ENCODE data around the gene FAM120A.
"Not testable (repeated sequence)": the region's sequence is repeated elsewhere in the genome, so short reads cannot be mapped to it uniquely, and the experiment has no call there.

FAM120A gene

GRCh38 chr9:93431539-93432105 is 19.9 kb upstream of the FAM120A start:
- Histone ChIP-seq H3K4me3 (ENCODE audit: low read depth in 1 of 2, low read length in 2 of 2) (no peak overlapping the region), H3K9ac (ENCODE audit: low read depth in 1 of 2, low read length in 2 of 2) (no peak overlapping the region), H3K4me1 (ENCODE audit: control insufficient read depth in 1 of 2, insufficient read depth in 2 of 2, low read length in 2 of 2) (peaks cover 6 to 7% of the 10 kb centered on the region in 2 donors), H3K27ac (ENCODE audit: low read depth, low read length) (no peak overlapping the region), H3K36me3 (ENCODE audit: control insufficient read depth in 1 of 2, insufficient read depth in 2 of 2, low read length in 2 of 2) (no peaks in the 10 kb centered on the region), H3K27me3 (ENCODE audit: control insufficient read depth in 1 of 2, insufficient read depth in 2 of 2, low read length in 2 of 2) (no peaks in the 10 kb centered on the region), H3K9me3 (ENCODE audit: control insufficient read depth in 1 of 2, low read length in 2 of 2) (no peaks in the 10 kb centered on the region)

- Histone ChIP-seq H3K9ac (ENCODE audit: low read depth in 1 of 2, low read length in 2 of 2) (no peak overlapping the region), H3K27ac (ENCODE audit: low read depth, low read length) (no peak overlapping the region), H3K4me3 (ENCODE audit: low read depth in 1 of 2, low read length in 2 of 2) (no peak overlapping the region), H3K4me1 (ENCODE audit: control insufficient read depth in 1 of 2, insufficient read depth in 2 of 2, low read length in 2 of 2) (peaks cover 6 to 7% of the 10 kb centered on the region in 2 donors), H3K27me3 (ENCODE audit: control insufficient read depth in 1 of 2, insufficient read depth in 2 of 2, low read length in 2 of 2) (no peaks in the 10 kb centered on the region), H3K36me3 (ENCODE audit: control insufficient read depth in 1 of 2, insufficient read depth in 2 of 2, low read length in 2 of 2) (no peaks in the 10 kb centered on the region), H3K9me3 (ENCODE audit: control insufficient read depth in 1 of 2, low read length in 2 of 2) (no peaks in the 10 kb centered on the region)
Observed at GRCh38 chr9:93432964-93433363, 18.5 kb upstream of the FAM120A start.

GRCh38 chr9:93434056-93434455 is 17.4 kb upstream of the FAM120A start:
- no peaks in the 10 kb centered on the region for H3K27me3 ChIP-seq (ENCODE audit: control insufficient read depth in 1 of 2, insufficient read depth in 2 of 2, low read length in 2 of 2)
- H3K27ac ChIP-seq (ENCODE audit: low read depth, low read length) = no peak overlapping the region
- peaks cover 6 to 7% of the 10 kb centered on the region in 2 donors for H3K4me1 ChIP-seq (ENCODE audit: control insufficient read depth in 1 of 2, insufficient read depth in 2 of 2, low read length in 2 of 2)
- no peak overlapping the region for H3K4me3 ChIP-seq (ENCODE audit: low read depth in 1 of 2, low read length in 2 of 2)
- H3K9ac ChIP-seq (ENCODE audit: low read depth in 1 of 2, low read length in 2 of 2) = no peak overlapping the region
- no peaks in the 10 kb centered on the region for H3K36me3 ChIP-seq (ENCODE audit: control insufficient read depth in 1 of 2, insufficient read depth in 2 of 2, low read length in 2 of 2)
- H3K9me3 ChIP-seq (ENCODE audit: control insufficient read depth in 1 of 2, low read length in 2 of 2) = no peaks in the 10 kb centered on the region

- no peaks in the 10 kb centered on the region for H3K9me3 ChIP-seq (ENCODE audit: control insufficient read depth in 1 of 2, low read length in 2 of 2)
- H3K27me3 ChIP-seq (ENCODE audit: control insufficient read depth in 1 of 2, insufficient read depth in 2 of 2, low read length in 2 of 2) = no peaks in the 10 kb centered on the region
- no peak overlapping the region for H3K27ac ChIP-seq (ENCODE audit: low read depth, low read length)
- peaks cover 6 to 7% of the 10 kb centered on the region in 2 donors for H3K4me1 ChIP-seq (ENCODE audit: control insufficient read depth in 1 of 2, insufficient read depth in 2 of 2, low read length in 2 of 2)
- no peak overlapping the region for H3K9ac ChIP-seq (ENCODE audit: low read depth in 1 of 2, low read length in 2 of 2)
- no peaks in the 10 kb centered on the region for H3K36me3 ChIP-seq (ENCODE audit: control insufficient read depth in 1 of 2, insufficient read depth in 2 of 2, low read length in 2 of 2)
- no peak overlapping the region for H3K4me3 ChIP-seq (ENCODE audit: low read depth in 1 of 2, low read length in 2 of 2)
Observed at GRCh38 chr9:93435386-93435785, 16.1 kb upstream of the FAM120A start.

GRCh38 chr9:93436218-93436617 is 15.3 kb upstream of the FAM120A start:
- no peak overlapping the region for H3K27ac ChIP-seq (ENCODE audit: low read depth, low read length)
- no peaks in the 10 kb centered on the region for H3K27me3 ChIP-seq (ENCODE audit: control insufficient read depth in 1 of 2, insufficient read depth in 2 of 2, low read length in 2 of 2)
- no peaks in the 10 kb centered on the region for H3K9me3 ChIP-seq (ENCODE audit: control insufficient read depth in 1 of 2, low read length in 2 of 2)
- peaks cover 6 to 7% of the 10 kb centered on the region in 2 donors for H3K4me1 ChIP-seq (ENCODE audit: control insufficient read depth in 1 of 2, insufficient read depth in 2 of 2, low read length in 2 of 2)
- no peak overlapping the region for H3K4me3 ChIP-seq (ENCODE audit: low read depth in 1 of 2, low read length in 2 of 2)
- no peak overlapping the region for H3K9ac ChIP-seq (ENCODE audit: low read depth in 1 of 2, low read length in 2 of 2)
- no peaks in the 10 kb centered on the region for H3K36me3 ChIP-seq (ENCODE audit: control insufficient read depth in 1 of 2, insufficient read depth in 2 of 2, low read length in 2 of 2)

GRCh38 chr9:93436655-93437407 is 14.7 kb upstream of the FAM120A start:
- H3K36me3 ChIP-seq (ENCODE audit: control insufficient read depth in 1 of 2, insufficient read depth in 2 of 2, low read length in 2 of 2) = no peaks in the 10 kb centered on the region
- no peaks in the 10 kb centered on the region for H3K27me3 ChIP-seq (ENCODE audit: control insufficient read depth in 1 of 2, insufficient read depth in 2 of 2, low read length in 2 of 2)
- H3K27ac ChIP-seq (ENCODE audit: low read depth, low read length) = no peak overlapping the region

GRCh38 chr9:93437996-93438395 is 13.5 kb upstream of the FAM120A start:
- Histone ChIP-seq H3K36me3 (ENCODE audit: control insufficient read depth in 1 of 2, insufficient read depth in 2 of 2, low read length in 2 of 2) (no peaks in the 10 kb centered on the region), H3K4me1 (ENCODE audit: control insufficient read depth in 1 of 2, insufficient read depth in 2 of 2, low read length in 2 of 2) (no peaks in the 10 kb centered on the region), H3K27ac (ENCODE audit: low read depth, low read length) (no peak overlapping the region), H3K9ac (ENCODE audit: low read depth in 1 of 2, low read length in 2 of 2) (no peak overlapping the region), H3K4me3 (ENCODE audit: low read depth in 1 of 2, low read length in 2 of 2) (no peak overlapping the region), H3K27me3 (ENCODE audit: control insufficient read depth in 1 of 2, insufficient read depth in 2 of 2, low read length in 2 of 2) (no peaks in the 10 kb centered on the region), H3K9me3 (ENCODE audit: control insufficient read depth in 1 of 2, low read length in 2 of 2) (no peaks in the 10 kb centered on the region)

More at GRCh38 chr9:93436655-93437407, 14.7 kb upstream of the FAM120A start:
- no peak overlapping the region for H3K9ac ChIP-seq (ENCODE audit: low read depth in 1 of 2, low read length in 2 of 2)
- H3K9me3 ChIP-seq (ENCODE audit: control insufficient read depth in 1 of 2, low read length in 2 of 2) = no peaks in the 10 kb centered on the region
- H3K4me1 ChIP-seq (ENCODE audit: control insufficient read depth in 1 of 2, insufficient read depth in 2 of 2, low read length in 2 of 2) = peaks cover 0 to 1% of the 10 kb centered on the region in 2 donors
- no peak overlapping the region for H3K4me3 ChIP-seq (ENCODE audit: low read depth in 1 of 2, low read length in 2 of 2)

GRCh38 chr9:93439301-93439700 is 12.2 kb upstream of the FAM120A start:
- H3K9me3 ChIP-seq (ENCODE audit: control insufficient read depth in 1 of 2, low read length in 2 of 2); H3K27me3 ChIP-seq (ENCODE audit: control insufficient read depth in 1 of 2, insufficient read depth in 2 of 2, low read length in 2 of 2); H3K27ac ChIP-seq (ENCODE audit: low read depth, low read length); H3K4me3 ChIP-seq (ENCODE audit: low read depth in 1 of 2, low read length in 2 of 2); H3K36me3 ChIP-seq (ENCODE audit: control insufficient read depth in 1 of 2, insufficient read depth in 2 of 2, low read length in 2 of 2); H3K4me1 ChIP-seq (ENCODE audit: control insufficient read depth in 1 of 2, insufficient read depth in 2 of 2, low read length in 2 of 2); H3K9ac ChIP-seq (ENCODE audit: low read depth in 1 of 2, low read length in 2 of 2): not testable (repeated sequence)

GRCh38 chr9:93440896-93441580 is 10.4 kb upstream of the FAM120A start:
- Histone ChIP-seq H3K9me3 (ENCODE audit: control insufficient read depth in 1 of 2, low read length in 2 of 2) (no peaks in the 10 kb centered on the region), H3K27me3 (ENCODE audit: control insufficient read depth in 1 of 2, insufficient read depth in 2 of 2, low read length in 2 of 2) (no peaks in the 10 kb centered on the region), H3K9ac (ENCODE audit: low read depth in 1 of 2, low read length in 2 of 2) (no peak overlapping the region), H3K4me3 (ENCODE audit: low read depth in 1 of 2, low read length in 2 of 2) (no peak overlapping the region), H3K27ac (ENCODE audit: low read depth, low read length) (no peak overlapping the region), H3K4me1 (ENCODE audit: control insufficient read depth in 1 of 2, insufficient read depth in 2 of 2, low read length in 2 of 2) (no peaks in the 10 kb centered on the region), H3K36me3 (ENCODE audit: control insufficient read depth in 1 of 2, insufficient read depth in 2 of 2, low read length in 2 of 2) (peaks cover 0 to 5% of the 10 kb centered on the region in 2 donors)

- Histone ChIP-seq H3K27me3 (ENCODE audit: control insufficient read depth in 1 of 2, insufficient read depth in 2 of 2, low read length in 2 of 2) (no peaks in the 10 kb centered on the region), H3K9ac (ENCODE audit: low read depth in 1 of 2, low read length in 2 of 2) (no peak overlapping the region), H3K27ac (ENCODE audit: low read depth, low read length) (no peak overlapping the region), H3K36me3 (ENCODE audit: control insufficient read depth in 1 of 2, insufficient read depth in 2 of 2, low read length in 2 of 2) (peaks cover 10 to 26% of the 10 kb centered on the region in 2 donors), H3K4me1 (ENCODE audit: control insufficient read depth in 1 of 2, insufficient read depth in 2 of 2, low read length in 2 of 2) (peaks cover 10 to 12% of the 10 kb centered on the region in 2 donors), H3K9me3 (ENCODE audit: control insufficient read depth in 1 of 2, low read length in 2 of 2) (no peaks in the 10 kb centered on the region), H3K4me3 (ENCODE audit: low read depth in 1 of 2, low read length in 2 of 2) (no peak overlapping the region)
Observed at GRCh38 chr9:93446073-93446472, 5.4 kb upstream of the FAM120A start.

Data from duodenal mucosa (tissue), 2 donors.